NOMO-1 (cell line): ENCODE data around the gene CFAP97D1.

ENCODE experiments used
- DNase-seq, 2 experiments: peaks; one replicate each; lab custom pipeline; 2025; ENCODE audit not compliant: unreplicated experiment in 2 of 2; lab: John Stamatoyannopoulos, UW

Gene CFAP97D1

GRCh38 chr17:43823350-43824084 is 43.3 kb downstream of the CFAP97D1 start:
- no peak for DNase-seq

DNA sequence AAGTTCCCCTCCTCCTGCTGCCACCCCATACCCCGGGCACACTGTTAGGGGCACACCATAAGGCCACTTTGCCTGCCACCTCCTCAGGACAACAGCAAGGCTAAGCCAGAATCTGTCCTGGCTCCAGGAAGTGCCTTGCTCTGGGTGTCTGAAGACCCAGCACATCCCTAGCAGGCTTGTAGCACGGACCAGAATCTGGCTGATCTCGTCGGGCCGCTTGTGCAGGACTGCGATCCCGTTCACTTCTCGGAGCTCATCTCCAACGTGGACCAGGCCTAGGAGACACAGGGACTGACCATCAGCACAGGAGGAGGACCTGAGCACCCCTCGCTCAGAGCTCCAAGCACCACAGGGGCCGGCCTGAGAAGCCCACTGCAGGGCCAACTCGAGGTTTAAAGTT is 45.3 kb downstream of the CFAP97D1 start:
- DNase-seq: no peak

GRCh38 chr17:43826206-43826605 is 46.0 kb downstream of the CFAP97D1 start:
- DNase-seq: no peak

- DNase-seq: no peak
These were observed 47.4 kb downstream of the CFAP97D1 start for GRCh38 chr17:43827596-43827995.

GRCh38 chr17:43829738-43830137 is 49.5 kb downstream of the CFAP97D1 start:
- no peak for DNase-seq

GRCh38 chr17:43830510-43831140 is 50.4 kb downstream of the CFAP97D1 start:
- no peak for DNase-seq

- DNase-seq: no peak
These were observed 51.4 kb downstream of the CFAP97D1 start for GRCh38 chr17:43831633-43832032.

DNA sequence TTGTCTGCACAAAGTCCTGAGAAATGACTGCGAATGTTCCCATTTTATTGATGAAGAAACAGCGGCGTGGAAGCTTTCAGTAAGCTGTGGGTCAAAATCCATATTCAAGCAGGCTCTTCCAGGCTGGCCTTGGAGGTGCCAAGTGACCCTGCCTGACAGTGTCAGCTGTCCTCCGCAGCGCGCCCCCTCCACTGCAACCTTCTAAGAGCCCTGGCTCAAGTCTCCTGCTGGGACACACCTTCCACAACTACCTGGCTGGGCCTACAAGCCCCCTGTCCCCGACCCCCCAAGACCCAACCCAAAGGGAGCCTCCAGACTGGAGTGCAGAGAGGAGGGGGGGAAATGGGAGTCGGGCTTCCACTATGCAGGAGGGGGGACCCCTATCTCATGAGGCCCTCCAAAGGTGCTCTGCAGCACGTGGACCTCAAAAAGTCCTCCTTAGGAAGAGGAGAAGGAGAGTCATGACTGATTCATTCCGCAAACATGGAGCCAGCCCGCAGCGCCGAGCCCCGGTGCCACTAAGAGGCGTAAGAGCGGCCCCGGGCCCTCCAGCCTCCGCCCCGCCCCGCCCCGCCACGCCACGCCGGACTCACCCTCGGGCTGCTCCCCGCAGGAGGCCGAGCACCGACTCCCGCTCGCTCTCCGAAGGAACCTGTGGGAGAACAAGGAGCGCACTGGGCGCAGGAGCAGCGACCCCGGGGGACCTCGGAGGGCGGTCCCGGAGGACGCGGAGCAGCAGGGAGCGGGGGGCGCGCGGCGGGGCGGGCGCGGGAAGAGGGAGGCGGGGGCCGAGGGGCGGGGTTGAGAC is 52.1 kb downstream of the CFAP97D1 start:
- peak; percentile 15 to 17 for DNase-seq

- DNase-seq: peak; percentile 59 to 80
These were observed 53.0 kb downstream of the CFAP97D1 start, which contains the start of gene MPP3 for GRCh38 chr17:43832976-43833829. MPP3 (minus strand) TSS chr17:43833146; CDS start chr17:43831906, 1,240 bp downstream.

- DNase-seq: no peak
These were observed 53.9 kb downstream of the CFAP97D1 start for GRCh38 chr17:43834106-43834505.
